Stimulated activated naive CD8-positive, alpha-beta T cell treated with anti-CD3 and anti-CD28 coated beads, Interleukin-15, amount 100 ng/mL, for 72 hours (primary cell): ENCODE data around the gene S1PR1.
"Not testable (repeated sequence)": the region's sequence is repeated elsewhere in the genome, so short reads cannot be mapped to it uniquely, and the experiment has no call there.

Experiments
- ATAC-seq: fragments of 150-1000 bp; cut with Tn5 transposase; 2 replicates; pipeline ENCODE4 v1.10.0; 2021; ENCODE audit warnings: mild to moderate bottlenecking, moderate library complexity
- DNase-seq, 2 donors: peaks; one replicate each; pipeline ENCODE4 v3.0.0; 2021 to 2022
- H3K27ac Mint-ChIP-seq, 2 donors: one replicate each; pipeline ENCODE4 v1.8.0; 2022; ENCODE audit warnings: mild to moderate bottlenecking in 2 of 2, mixed read lengths in 2 of 2, moderate library complexity in 2 of 2
- H3K27me3 Mint-ChIP-seq: one replicate; pipeline ENCODE4 v1.8.0; 2022; ENCODE audit warnings: mixed read lengths
- H3K4me1 Mint-ChIP-seq: one replicate; pipeline ENCODE4 v1.8.0; 2022; ENCODE audit warnings: mild to moderate bottlenecking, mixed read lengths
- H3K4me3 Mint-ChIP-seq, 2 donors: one replicate each; pipeline ENCODE4 v1.8.0; 2022; ENCODE audit warnings: mild to moderate bottlenecking in 2 of 2, mixed read lengths in 2 of 2, moderate library complexity in 1 of 2
- H3K9me3 Mint-ChIP-seq, 2 donors: one replicate each; pipeline ENCODE4 v1.8.0; 2022; ENCODE audit warnings: mixed read lengths in 2 of 2

Gene S1PR1

GRCh38 chr1:101236516-101237228, at the start of gene S1PR1:
Gene S1PR1 (plus strand): TSS chr1:101237019. CDS start chr1:101238985, 1,966 bp downstream.
- Mint-ChIP-seq H3K27ac (peak within 1 kb of the TSS; percentile 89 to 99), H3K4me1 (peaks cover 46% of the 10 kb centered on the region), H3K27me3 (no peaks in the 10 kb centered on the region), H3K9me3 (peaks cover 0 to 5% of the 10 kb centered on the region in 2 donors), H3K4me3 (peak within 1 kb of the TSS; percentile 92 to 99)
- peak; percentile 19 for ATAC-seq
- DNase-seq: peak; percentile 70

DNA sequence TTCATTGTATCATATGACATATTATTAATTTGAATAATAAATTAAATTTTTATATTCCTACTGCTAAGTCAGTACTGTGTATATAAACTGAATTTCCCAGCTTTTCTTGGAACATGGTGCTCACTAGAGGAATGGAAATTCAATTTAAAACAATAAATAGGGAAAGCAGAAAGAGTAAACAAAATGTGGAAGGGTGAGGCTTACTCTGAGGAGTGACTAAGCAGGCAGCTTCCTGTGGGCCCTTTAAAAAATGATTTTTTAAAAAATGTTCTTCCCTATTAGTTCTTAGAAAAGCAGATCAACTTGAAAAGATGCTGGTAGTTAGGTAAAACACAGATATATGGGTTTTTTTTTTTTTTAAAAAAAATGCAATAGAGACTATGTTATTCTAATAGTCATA, 49.5 kb upstream of the S1PR1 start:
- Mint-ChIP-seq H3K4me3 (no peak overlapping the region), H3K27me3 (no peaks in the 10 kb centered on the region), H3K27ac (no peak overlapping the region), H3K4me1 (peaks cover 55% of the 10 kb centered on the region), H3K9me3 (peaks cover 0 to 9% of the 10 kb centered on the region in 2 donors)
- ATAC-seq (no peak), DNase-seq (no peak)

DNA sequence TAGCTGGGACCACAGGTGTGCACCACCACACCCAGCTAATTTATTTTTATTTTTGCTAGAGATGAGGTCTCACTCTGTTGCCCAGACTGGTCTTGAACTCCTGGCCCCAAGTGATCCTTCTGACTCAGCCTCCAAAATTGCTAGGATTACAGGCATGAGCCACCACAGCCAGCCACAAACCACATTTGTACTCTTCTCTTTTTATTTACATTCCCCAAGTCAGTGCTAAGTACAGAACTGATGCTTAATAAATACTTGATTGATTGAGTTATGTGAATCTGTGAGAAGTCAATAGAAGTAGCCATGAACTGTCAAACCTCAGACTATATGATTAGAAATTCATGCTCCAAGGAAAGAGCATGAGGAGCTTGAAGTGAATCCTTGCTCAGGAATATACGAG, 48.5 kb upstream of the S1PR1 start:
- ATAC-seq: peak; percentile 48
- Mint-ChIP-seq H3K4me3 (no peak overlapping the region), H3K27me3 (no peaks in the 10 kb centered on the region), H3K4me1 (peaks cover 47% of the 10 kb centered on the region), H3K27ac (no peak overlapping the region), H3K9me3 (peaks cover 0 to 9% of the 10 kb centered on the region in 2 donors)
- DNase-seq: no peak

DNA sequence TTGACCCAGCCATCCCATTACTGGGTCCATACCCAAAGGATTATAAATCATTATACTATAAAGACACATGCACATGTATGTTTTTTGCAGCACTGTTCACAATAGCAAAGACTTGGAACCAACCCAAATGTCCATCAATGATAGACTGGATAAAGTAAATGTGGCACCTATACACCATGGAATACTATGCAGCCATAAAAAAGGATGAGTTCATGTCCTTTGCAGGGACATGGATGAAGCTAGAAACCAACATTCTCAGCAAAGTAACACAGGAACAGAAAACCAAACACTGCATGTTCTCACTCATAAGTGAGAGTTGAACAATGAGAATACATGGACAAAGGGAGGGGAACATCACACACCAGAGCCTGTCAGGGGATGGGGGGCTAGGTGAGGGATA, 47.9 kb upstream of the S1PR1 start:
- not testable (repeated sequence) for H3K27ac Mint-ChIP-seq, H3K9me3 Mint-ChIP-seq, DNase-seq, ATAC-seq, H3K27me3 Mint-ChIP-seq, H3K4me3 Mint-ChIP-seq
- H3K4me1 Mint-ChIP-seq: peaks cover 47% of the 10 kb centered on the region

GRCh38 chr1:101190441-101190840, 46.4 kb upstream of the S1PR1 start:
- peaks cover 0 to 9% of the 10 kb centered on the region in 2 donors for H3K9me3 Mint-ChIP-seq

GRCh38 chr1:101191049-101191448, 45.8 kb upstream of the S1PR1 start:
- no peak overlapping the region for H3K27ac Mint-ChIP-seq
- no peaks in the 10 kb centered on the region for H3K27me3 Mint-ChIP-seq
- ATAC-seq: no peak
- H3K4me3 Mint-ChIP-seq: no peak overlapping the region
- no peak for DNase-seq
- peaks cover 47% of the 10 kb centered on the region for H3K4me1 Mint-ChIP-seq
- peaks cover 3 to 12% of the 10 kb centered on the region in 2 donors for H3K9me3 Mint-ChIP-seq

More at GRCh38 chr1:101190441-101190840, 46.4 kb upstream of the S1PR1 start:
- Mint-ChIP-seq H3K27me3 (no peaks in the 10 kb centered on the region), H3K27ac (no peak overlapping the region), H3K4me1 (peaks cover 45% of the 10 kb centered on the region), H3K4me3 (no peak overlapping the region)
- no peak for DNase-seq
- no peak for ATAC-seq

GRCh38 chr1:101193733-101194169, 43.1 kb upstream of the S1PR1 start:
- no peak overlapping the region for H3K4me3 Mint-ChIP-seq
- no peak for ATAC-seq

DNA sequence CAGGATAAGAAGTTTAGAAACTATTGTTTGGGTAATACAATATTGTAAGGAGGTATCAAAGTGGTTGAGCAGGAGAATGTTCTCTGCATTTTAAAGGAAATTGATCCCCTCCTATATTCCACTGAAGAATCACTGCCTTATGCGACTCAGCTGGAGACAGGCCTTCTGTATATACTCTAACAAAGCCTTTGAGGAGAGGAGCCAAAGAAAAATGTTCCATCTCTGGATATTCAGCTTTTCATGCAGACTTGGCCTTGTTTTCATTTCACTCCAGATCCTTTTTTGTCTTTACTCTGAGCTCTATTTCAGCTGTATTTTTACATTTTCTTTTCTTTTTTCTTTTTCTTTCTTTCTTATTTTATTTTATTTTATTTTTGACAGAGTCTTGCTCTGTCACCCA, 42.1 kb upstream of the S1PR1 start:
- no peak for ATAC-seq
- H3K27me3 Mint-ChIP-seq: no peaks in the 10 kb centered on the region

More at GRCh38 chr1:101193733-101194169, 43.1 kb upstream of the S1PR1 start:
- peaks cover 5 to 12% of the 10 kb centered on the region in 2 donors for H3K9me3 Mint-ChIP-seq
- peaks cover 42% of the 10 kb centered on the region for H3K4me1 Mint-ChIP-seq
- DNase-seq: no peak
- H3K27me3 Mint-ChIP-seq: no peaks in the 10 kb centered on the region
- H3K27ac Mint-ChIP-seq: no peak overlapping the region

GRCh38 chr1:101196668-101197067, 40.2 kb upstream of the S1PR1 start:
- H3K9me3 Mint-ChIP-seq: peaks cover 5 to 16% of the 10 kb centered on the region in 2 donors
- no peaks in the 10 kb centered on the region for H3K27me3 Mint-ChIP-seq
- H3K4me3 Mint-ChIP-seq: no peak overlapping the region
- H3K4me1 Mint-ChIP-seq: peaks cover 53% of the 10 kb centered on the region
- ATAC-seq (no peak), DNase-seq (no peak)
- no peak overlapping the region for H3K27ac Mint-ChIP-seq

More for the DNA sequence above, 42.1 kb upstream of the S1PR1 start:
- no peak for DNase-seq
- H3K27ac Mint-ChIP-seq: no peak overlapping the region
- peaks cover 5 to 12% of the 10 kb centered on the region in 2 donors for H3K9me3 Mint-ChIP-seq
- peaks cover 50% of the 10 kb centered on the region for H3K4me1 Mint-ChIP-seq
- no peak overlapping the region for H3K4me3 Mint-ChIP-seq

GRCh38 chr1:101198842-101199636, 37.8 kb upstream of the S1PR1 start:
- Mint-ChIP-seq H3K27ac (peak overlapping the region; percentile 86 to 91), H3K27me3 (no peaks in the 10 kb centered on the region), H3K4me1 (peaks cover 45% of the 10 kb centered on the region), H3K9me3 (peaks cover 5 to 16% of the 10 kb centered on the region in 2 donors), H3K4me3 (peak overlapping the region; percentile 28 to 60)
- ATAC-seq (peak; percentile 98), DNase-seq (peak; percentile 59 to 84)

GRCh38 chr1:101199637-101199982, 37.2 kb upstream of the S1PR1 start:
- peaks cover 46% of the 10 kb centered on the region for H3K4me1 Mint-ChIP-seq
- H3K9me3 Mint-ChIP-seq: peaks cover 5 to 16% of the 10 kb centered on the region in 2 donors
- H3K27me3 Mint-ChIP-seq: no peaks in the 10 kb centered on the region
- no peak for DNase-seq
- H3K27ac Mint-ChIP-seq: peak overlapping the region in 1 of 2 donors; percentile 95
- peak overlapping the region in 1 of 2 donors; percentile 66 for H3K4me3 Mint-ChIP-seq
- ATAC-seq: no peak

- no peaks in the 10 kb centered on the region for H3K27me3 Mint-ChIP-seq
These were observed 36.3 kb upstream of the S1PR1 start for GRCh38 chr1:101200513-101200912.

GRCh38 chr1:101203820-101204540, 32.8 kb upstream of the S1PR1 start:
- Mint-ChIP-seq H3K27ac (no peak overlapping the region), H3K4me1 (peaks cover 39% of the 10 kb centered on the region)
- no peak for DNase-seq

More at GRCh38 chr1:101200513-101200912, 36.3 kb upstream of the S1PR1 start:
- Mint-ChIP-seq H3K9me3 (peaks cover 5 to 16% of the 10 kb centered on the region in 2 donors), H3K27ac (peak overlapping the region; percentile 84 to 95), H3K4me3 (peak overlapping the region in 1 of 2 donors; percentile 66), H3K4me1 (peaks cover 52% of the 10 kb centered on the region)
- DNase-seq (no peak), ATAC-seq (no peak)

GRCh38 chr1:101205457-101205856, 31.4 kb upstream of the S1PR1 start:
- Mint-ChIP-seq H3K27ac (peak overlapping the region in 1 of 2 donors; percentile 93), H3K9me3 (no peaks in the 10 kb centered on the region)

More at GRCh38 chr1:101203820-101204540, 32.8 kb upstream of the S1PR1 start:
- Mint-ChIP-seq H3K4me3 (no peak overlapping the region), H3K27me3 (no peaks in the 10 kb centered on the region), H3K9me3 (peaks cover 0 to 3% of the 10 kb centered on the region in 2 donors)
- no peak for ATAC-seq

GRCh38 chr1:101206139-101206538, 30.7 kb upstream of the S1PR1 start:
- Mint-ChIP-seq H3K27ac (peak overlapping the region; percentile 93), H3K4me1 (peaks cover 23% of the 10 kb centered on the region), H3K4me3 (peak overlapping the region; percentile 5 to 74)
- H3K27me3 Mint-ChIP-seq, H3K9me3 Mint-ChIP-seq: not testable (repeated sequence)
- ATAC-seq (peak; percentile 90), DNase-seq (peak in 1 of 2 donors; percentile 49)

More at GRCh38 chr1:101205457-101205856, 31.4 kb upstream of the S1PR1 start:
- no peak for DNase-seq
- Mint-ChIP-seq H3K4me1 (peaks cover 25% of the 10 kb centered on the region), H3K27me3 (no peaks in the 10 kb centered on the region), H3K4me3 (peak overlapping the region in 1 of 2 donors; percentile 49)
- ATAC-seq: peak; percentile 68
